K562 (cell line): ENCODE measurements around the gene PIAS3. TPM values are rescaled to one million over a fixed set of nuclear protein-coding genes. Genes with fewer than 3 reads are reported as not detected.

Experiments
- ZNF347 ChIP-seq: fragments of 450-650 bp; formaldehyde crosslinking; IDR thresholded peaks from 2 replicates; pipeline ENCODE4 v1.4.0; 2020; ENCODE audit warnings: low read depth, mild to moderate bottlenecking, moderate library complexity
- ZNF785 ChIP-seq: fragments of 250-450 bp; sonication (Bioruptor Pico); IDR thresholded peaks from 2 replicates; pipeline ENCODE4 v1.4.0; 2020; ENCODE audit warnings: mild to moderate bottlenecking
- polyA plus RNA-seq, 8 experiments: library from polyadenylated mRNA; depleted of rRNA in 4 of 8; stranded (reverse) in 5 of 8; unstranded in 3 of 8; fragments of >200 nt; fragmentation: Nextera tagmentation in 2 of 8; fragmentation: Illumina TruSeq in 1 of 8; extraction: Ambion mirVana in 2 of 8; extraction: Trizol in 1 of 8; gene quantifications; 2 replicates each; pipeline versions ENCODE4 v1.2.1 to v1.2.3, GENCODE V29; 2011 to 2014; ENCODE audit warnings: inconsistent platforms in 1 of 8, missing spikeins in 1 of 8
- total RNA-seq, 7 experiments: library from RNA; depleted of rRNA in 6 of 7; stranded (reverse); fragments of >200 nt in 6 of 7; fragmentation: Illumina TruSeq in 2 of 7; extraction: Trizol in 2 of 7; gene quantifications; 2 replicates each; pipeline versions ENCODE4 v1.2.1 to v1.2.3, GENCODE V29; 2011 to 2021; ENCODE audit warnings: low replicate concordance in 1 of 7
- TF ChIP-seq, protein P1 (sequence below): IDR thresholded peaks from 2 replicates; pipeline ENCODE4 v1.6.1; 2014; ENCODE audit warnings: antibody characterized with exemption
- TF ChIP-seq, protein P2 (sequence below): sonication (generic); formaldehyde crosslinking; IDR thresholded peaks from 2 replicates; pipeline ENCODE4 v1.8.1; 2023; ENCODE audit warnings: mild to moderate bottlenecking, missing genetic modification reagents
- TF ChIP-seq, protein P3 (sequence below), 2 experiments: fragments of 450-650 bp in 1 of 2; IDR thresholded peaks; 2 replicates each; pipeline ENCODE4 v1.6.1; 2011 to 2017; ENCODE audit warnings: low read depth in 2 of 2, antibody characterized with exemption in 1 of 2, borderline replicate concordance in 1 of 2, low read length in 1 of 2, mild to moderate bottlenecking in 1 of 2, mixed read lengths in 1 of 2; ENCODE audit not compliant: control insufficient read depth in 1 of 2
- TF ChIP-seq, protein P4 (sequence below): fragments of 200-600 bp; sonication (generic); IDR thresholded peaks from one replicate; pipeline ENCODE4 v1.6.1; 2012; ENCODE audit warnings: mild to moderate bottlenecking, low read depth, low read length, inconsistent platforms
- TF ChIP-seq, protein P5 (sequence below): fragments of 450-650 bp; IDR thresholded peaks from 2 replicates; pipeline ENCODE4 v1.6.1; 2016; ENCODE audit warnings: antibody characterized with exemption

The PIAS3 gene
- total and polyA plus RNA-seq, 9 of the 15 experiments (the other 6 are each of a cell fraction or from before 2014, with no cell fraction given) = 1.1 to 25.6 (median 7.9) TPM

DNA sequence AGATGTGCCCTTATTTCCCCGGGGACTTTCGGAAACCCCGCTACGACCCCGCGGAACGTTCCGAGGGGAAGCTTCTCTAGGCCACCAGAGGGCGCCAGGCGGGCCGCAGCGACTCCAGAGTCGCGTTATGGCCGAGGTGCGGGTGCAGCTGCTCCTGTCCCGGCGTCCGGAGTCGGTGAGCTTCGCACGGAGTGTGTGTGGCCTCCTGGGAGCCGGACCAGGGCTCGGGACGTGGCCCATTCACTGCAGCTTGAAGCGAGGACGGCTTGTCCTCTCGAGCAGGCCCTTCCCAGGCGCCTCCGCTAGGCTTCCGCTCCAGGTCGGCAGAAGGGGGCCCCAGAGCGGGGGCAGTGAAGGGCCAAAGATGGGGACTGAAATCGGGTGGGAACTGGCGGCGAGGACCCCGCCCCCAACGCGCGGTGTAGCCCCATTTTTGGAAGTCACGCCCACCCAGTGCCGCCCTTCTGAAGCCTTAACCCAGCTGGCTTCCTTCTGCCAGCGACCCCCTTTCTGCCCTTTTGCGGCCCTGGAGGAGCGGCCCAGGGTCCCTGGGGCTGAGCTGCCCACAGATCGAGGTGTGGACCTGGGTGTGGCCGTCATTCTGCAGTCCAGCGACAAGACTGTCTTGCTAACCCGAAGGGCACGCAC is 13.2 kb downstream of the PIAS3 start, which contains the start of gene NUDT17 (continued):
- no peak for TF ChIP-seq ZNF347 (CRISPR knock-in tag)
- TF ChIP-seq, protein P1, sequence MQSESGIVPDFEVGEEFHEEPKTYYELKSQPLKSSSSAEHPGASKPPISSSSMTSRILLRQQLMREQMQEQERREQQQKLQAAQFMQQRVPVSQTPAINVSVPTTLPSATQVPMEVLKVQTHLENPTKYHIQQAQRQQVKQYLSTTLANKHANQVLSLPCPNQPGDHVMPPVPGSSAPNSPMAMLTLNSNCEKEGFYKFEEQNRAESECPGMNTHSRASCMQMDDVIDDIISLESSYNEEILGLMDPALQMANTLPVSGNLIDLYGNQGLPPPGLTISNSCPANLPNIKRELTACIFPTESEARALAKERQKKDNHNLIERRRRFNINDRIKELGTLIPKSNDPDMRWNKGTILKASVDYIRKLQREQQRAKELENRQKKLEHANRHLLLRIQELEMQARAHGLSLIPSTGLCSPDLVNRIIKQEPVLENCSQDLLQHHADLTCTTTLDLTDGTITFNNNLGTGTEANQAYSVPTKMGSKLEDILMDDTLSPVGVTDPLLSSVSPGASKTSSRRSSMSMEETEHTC = no peak
- TF ChIP-seq, protein P2, sequence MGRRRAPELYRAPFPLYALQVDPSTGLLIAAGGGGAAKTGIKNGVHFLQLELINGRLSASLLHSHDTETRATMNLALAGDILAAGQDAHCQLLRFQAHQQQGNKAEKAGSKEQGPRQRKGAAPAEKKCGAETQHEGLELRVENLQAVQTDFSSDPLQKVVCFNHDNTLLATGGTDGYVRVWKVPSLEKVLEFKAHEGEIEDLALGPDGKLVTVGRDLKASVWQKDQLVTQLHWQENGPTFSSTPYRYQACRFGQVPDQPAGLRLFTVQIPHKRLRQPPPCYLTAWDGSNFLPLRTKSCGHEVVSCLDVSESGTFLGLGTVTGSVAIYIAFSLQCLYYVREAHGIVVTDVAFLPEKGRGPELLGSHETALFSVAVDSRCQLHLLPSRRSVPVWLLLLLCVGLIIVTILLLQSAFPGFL (CRISPR knock-in tag) = no peak
- TF ChIP-seq, protein P3, sequence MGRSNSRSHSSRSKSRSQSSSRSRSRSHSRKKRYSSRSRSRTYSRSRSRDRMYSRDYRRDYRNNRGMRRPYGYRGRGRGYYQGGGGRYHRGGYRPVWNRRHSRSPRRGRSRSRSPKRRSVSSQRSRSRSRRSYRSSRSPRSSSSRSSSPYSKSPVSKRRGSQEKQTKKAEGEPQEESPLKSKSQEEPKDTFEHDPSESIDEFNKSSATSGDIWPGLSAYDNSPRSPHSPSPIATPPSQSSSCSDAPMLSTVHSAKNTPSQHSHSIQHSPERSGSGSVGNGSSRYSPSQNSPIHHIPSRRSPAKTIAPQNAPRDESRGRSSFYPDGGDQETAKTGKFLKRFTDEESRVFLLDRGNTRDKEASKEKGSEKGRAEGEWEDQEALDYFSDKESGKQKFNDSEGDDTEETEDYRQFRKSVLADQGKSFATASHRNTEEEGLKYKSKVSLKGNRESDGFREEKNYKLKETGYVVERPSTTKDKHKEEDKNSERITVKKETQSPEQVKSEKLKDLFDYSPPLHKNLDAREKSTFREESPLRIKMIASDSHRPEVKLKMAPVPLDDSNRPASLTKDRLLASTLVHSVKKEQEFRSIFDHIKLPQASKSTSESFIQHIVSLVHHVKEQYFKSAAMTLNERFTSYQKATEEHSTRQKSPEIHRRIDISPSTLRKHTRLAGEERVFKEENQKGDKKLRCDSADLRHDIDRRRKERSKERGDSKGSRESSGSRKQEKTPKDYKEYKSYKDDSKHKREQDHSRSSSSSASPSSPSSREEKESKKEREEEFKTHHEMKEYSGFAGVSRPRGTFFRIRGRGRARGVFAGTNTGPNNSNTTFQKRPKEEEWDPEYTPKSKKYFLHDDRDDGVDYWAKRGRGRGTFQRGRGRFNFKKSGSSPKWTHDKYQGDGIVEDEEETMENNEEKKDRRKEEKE (IDR thresholded peaks at IDR 0.05; ENCODE audit: borderline replicate concordance in 1 of 2, control insufficient read depth in 1 of 2, low read depth in 2 of 2, low read length in 1 of 2) = no peak
- no peak for TF ChIP-seq ZNF785 (CRISPR knock-in tag)
- TF ChIP-seq, protein P4, sequence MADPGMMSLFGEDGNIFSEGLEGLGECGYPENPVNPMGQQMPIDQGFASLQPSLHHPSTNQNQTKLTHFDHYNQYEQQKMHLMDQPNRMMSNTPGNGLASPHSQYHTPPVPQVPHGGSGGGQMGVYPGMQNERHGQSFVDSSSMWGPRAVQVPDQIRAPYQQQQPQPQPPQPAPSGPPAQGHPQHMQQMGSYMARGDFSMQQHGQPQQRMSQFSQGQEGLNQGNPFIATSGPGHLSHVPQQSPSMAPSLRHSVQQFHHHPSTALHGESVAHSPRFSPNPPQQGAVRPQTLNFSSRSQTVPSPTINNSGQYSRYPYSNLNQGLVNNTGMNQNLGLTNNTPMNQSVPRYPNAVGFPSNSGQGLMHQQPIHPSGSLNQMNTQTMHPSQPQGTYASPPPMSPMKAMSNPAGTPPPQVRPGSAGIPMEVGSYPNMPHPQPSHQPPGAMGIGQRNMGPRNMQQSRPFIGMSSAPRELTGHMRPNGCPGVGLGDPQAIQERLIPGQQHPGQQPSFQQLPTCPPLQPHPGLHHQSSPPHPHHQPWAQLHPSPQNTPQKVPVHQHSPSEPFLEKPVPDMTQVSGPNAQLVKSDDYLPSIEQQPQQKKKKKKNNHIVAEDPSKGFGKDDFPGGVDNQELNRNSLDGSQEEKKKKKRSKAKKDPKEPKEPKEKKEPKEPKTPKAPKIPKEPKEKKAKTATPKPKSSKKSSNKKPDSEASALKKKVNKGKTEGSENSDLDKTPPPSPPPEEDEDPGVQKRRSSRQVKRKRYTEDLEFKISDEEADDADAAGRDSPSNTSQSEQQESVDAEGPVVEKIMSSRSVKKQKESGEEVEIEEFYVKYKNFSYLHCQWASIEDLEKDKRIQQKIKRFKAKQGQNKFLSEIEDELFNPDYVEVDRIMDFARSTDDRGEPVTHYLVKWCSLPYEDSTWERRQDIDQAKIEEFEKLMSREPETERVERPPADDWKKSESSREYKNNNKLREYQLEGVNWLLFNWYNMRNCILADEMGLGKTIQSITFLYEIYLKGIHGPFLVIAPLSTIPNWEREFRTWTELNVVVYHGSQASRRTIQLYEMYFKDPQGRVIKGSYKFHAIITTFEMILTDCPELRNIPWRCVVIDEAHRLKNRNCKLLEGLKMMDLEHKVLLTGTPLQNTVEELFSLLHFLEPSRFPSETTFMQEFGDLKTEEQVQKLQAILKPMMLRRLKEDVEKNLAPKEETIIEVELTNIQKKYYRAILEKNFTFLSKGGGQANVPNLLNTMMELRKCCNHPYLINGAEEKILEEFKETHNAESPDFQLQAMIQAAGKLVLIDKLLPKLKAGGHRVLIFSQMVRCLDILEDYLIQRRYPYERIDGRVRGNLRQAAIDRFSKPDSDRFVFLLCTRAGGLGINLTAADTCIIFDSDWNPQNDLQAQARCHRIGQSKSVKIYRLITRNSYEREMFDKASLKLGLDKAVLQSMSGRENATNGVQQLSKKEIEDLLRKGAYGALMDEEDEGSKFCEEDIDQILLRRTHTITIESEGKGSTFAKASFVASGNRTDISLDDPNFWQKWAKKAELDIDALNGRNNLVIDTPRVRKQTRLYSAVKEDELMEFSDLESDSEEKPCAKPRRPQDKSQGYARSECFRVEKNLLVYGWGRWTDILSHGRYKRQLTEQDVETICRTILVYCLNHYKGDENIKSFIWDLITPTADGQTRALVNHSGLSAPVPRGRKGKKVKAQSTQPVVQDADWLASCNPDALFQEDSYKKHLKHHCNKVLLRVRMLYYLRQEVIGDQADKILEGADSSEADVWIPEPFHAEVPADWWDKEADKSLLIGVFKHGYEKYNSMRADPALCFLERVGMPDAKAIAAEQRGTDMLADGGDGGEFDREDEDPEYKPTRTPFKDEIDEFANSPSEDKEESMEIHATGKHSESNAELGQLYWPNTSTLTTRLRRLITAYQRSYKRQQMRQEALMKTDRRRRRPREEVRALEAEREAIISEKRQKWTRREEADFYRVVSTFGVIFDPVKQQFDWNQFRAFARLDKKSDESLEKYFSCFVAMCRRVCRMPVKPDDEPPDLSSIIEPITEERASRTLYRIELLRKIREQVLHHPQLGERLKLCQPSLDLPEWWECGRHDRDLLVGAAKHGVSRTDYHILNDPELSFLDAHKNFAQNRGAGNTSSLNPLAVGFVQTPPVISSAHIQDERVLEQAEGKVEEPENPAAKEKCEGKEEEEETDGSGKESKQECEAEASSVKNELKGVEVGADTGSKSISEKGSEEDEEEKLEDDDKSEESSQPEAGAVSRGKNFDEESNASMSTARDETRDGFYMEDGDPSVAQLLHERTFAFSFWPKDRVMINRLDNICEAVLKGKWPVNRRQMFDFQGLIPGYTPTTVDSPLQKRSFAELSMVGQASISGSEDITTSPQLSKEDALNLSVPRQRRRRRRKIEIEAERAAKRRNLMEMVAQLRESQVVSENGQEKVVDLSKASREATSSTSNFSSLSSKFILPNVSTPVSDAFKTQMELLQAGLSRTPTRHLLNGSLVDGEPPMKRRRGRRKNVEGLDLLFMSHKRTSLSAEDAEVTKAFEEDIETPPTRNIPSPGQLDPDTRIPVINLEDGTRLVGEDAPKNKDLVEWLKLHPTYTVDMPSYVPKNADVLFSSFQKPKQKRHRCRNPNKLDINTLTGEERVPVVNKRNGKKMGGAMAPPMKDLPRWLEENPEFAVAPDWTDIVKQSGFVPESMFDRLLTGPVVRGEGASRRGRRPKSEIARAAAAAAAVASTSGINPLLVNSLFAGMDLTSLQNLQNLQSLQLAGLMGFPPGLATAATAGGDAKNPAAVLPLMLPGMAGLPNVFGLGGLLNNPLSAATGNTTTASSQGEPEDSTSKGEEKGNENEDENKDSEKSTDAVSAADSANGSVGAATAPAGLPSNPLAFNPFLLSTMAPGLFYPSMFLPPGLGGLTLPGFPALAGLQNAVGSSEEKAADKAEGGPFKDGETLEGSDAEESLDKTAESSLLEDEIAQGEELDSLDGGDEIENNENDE = no peak
- TF ChIP-seq, protein P5, sequence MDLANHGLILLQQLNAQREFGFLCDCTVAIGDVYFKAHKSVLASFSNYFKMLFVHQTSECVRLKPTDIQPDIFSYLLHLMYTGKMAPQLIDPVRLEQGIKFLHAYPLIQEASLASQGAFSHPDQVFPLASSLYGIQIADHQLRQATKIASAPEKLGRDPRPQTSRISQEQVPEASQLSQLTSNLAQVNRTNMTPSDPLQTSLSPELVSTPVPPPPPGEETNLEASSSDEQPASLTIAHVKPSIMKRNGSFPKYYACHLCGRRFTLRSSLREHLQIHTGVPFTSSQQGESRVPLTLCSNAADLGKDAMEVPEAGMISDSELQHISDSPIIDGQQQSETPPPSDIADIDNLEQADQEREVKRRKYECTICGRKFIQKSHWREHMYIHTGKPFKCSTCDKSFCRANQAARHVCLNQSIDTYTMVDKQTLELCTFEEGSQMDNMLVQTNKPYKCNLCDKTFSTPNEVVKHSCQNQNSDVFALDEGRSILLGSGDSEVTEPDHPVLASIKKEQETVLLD = no peak
